COR-L47 (cell line): ENCODE results near the gene RBM33.
A peak's percentile ranks its signal among the peaks of the same experiment; 100 is the strongest.
"Not testable (repeated sequence)": the region's sequence is repeated elsewhere in the genome, so short reads cannot be mapped to it uniquely, and the experiment has no call there.

ENCODE experiments used
- DNase-seq: peaks from one replicate; lab custom pipeline; 2025; lab: John Stamatoyannopoulos, UW

RBM33 gene

GRCh38 chr7:155644178-155644970 is at the start of gene RBM33:
Gene RBM33, plus strand, starts transcription at chr7:155644661. Its CDS starts 216 bp downstream, at chr7:155644877.
- DNase-seq, result peak; percentile 76

- no peak for DNase-seq
Measured at GRCh38 chr7:155594961-155595366, 49.5 kb upstream of the RBM33 start.

GRCh38 chr7:155597753-155598140 is 46.7 kb upstream of the RBM33 start:
- DNase-seq, result no peak

- DNase-seq, result peak; percentile 62
Measured at GRCh38 chr7:155598810-155599210, 45.7 kb upstream of the RBM33 start.

- no peak for DNase-seq
Measured at GRCh38 chr7:155602156-155602555, 42.3 kb upstream of the RBM33 start.

- DNase-seq, result no peak
Measured at GRCh38 chr7:155602750-155603149, 41.7 kb upstream of the RBM33 start.

GRCh38 chr7:155603205-155603857 is 41.1 kb upstream of the RBM33 start:
- no peak for DNase-seq

GRCh38 chr7:155603858-155604503 is 40.5 kb upstream of the RBM33 start:
- no peak for DNase-seq

- no peak for DNase-seq
Measured at GRCh38 chr7:155604504-155604997, 39.9 kb upstream of the RBM33 start.

GRCh38 chr7:155609185-155609584 is 35.3 kb upstream of the RBM33 start:
- DNase-seq, result no peak

GRCh38 chr7:155610633-155611193 is 33.7 kb upstream of the RBM33 start:
- peak; percentile 50 for DNase-seq

GRCh38 chr7:155611808-155612447 is 32.5 kb upstream of the RBM33 start:
- DNase-seq, result no peak

- DNase-seq, result no peak
Measured at GRCh38 chr7:155612658-155613057, 31.8 kb upstream of the RBM33 start.

- not testable (repeated sequence) for DNase-seq
Measured at GRCh38 chr7:155615085-155615484, 29.4 kb upstream of the RBM33 start.

GRCh38 chr7:155618708-155619633 is 25.5 kb upstream of the RBM33 start:
- no peak for DNase-seq

- DNase-seq, result no peak
Measured at GRCh38 chr7:155619634-155620271, 24.7 kb upstream of the RBM33 start.

- DNase-seq, result no peak
Measured at GRCh38 chr7:155620497-155620896, 24.0 kb upstream of the RBM33 start.

GRCh38 chr7:155621418-155621980 is 23.0 kb upstream of the RBM33 start:
- no peak for DNase-seq

- no peak for DNase-seq
Measured at GRCh38 chr7:155624412-155624811, 20.0 kb upstream of the RBM33 start.

- DNase-seq, result no peak
Measured at GRCh38 chr7:155625557-155625956, 18.9 kb upstream of the RBM33 start.
